ENCODE measurements around the gene RAB42. TPM values are rescaled to one million over a fixed set of nuclear protein-coding genes. Genes with fewer than 3 reads are reported as not detected.

Gene RAB42
- total RNA-seq, result 0.07 and 0.51 TPM in 2 replicates

GRCh38 chr1:28591708-28592320, at the start of gene RAB42:
Gene RAB42 (plus strand): TSS chr1:28592265. CDS start chr1:28592512, 247 bp downstream.

GRCh38 chr1:28552758-28553663, 39.1 kb upstream of the RAB42 start, which contains the start of gene TRNAU1AP:
Gene TRNAU1AP (plus strand): TSS chr1:28553085. CDS start chr1:28553111, 26 bp downstream.

GRCh38 chr1:28642847-28643635, 51.0 kb downstream of the RAB42 start, which contains the start of gene TAF12:
Gene TAF12 (minus strand): TSS chr1:28643067. CDS start chr1:28622081, 20,986 bp downstream.

Other genes with a start within 250 kb of the RAB42 start
- gene PHACTR4, start 222.5 kb upstream of the RAB42 start, total RNA-seq, result 18.1 and 18.2 TPM in 2 replicates
- 56.9 and 70.2 TPM in 2 replicates for gene RCC1, start 86.2 kb upstream of the RAB42 start, total RNA-seq
- 16.4 TPM in 2 replicates for gene TRNAU1AP, start 39.2 kb upstream of the RAB42 start, total RNA-seq
- 20.0 and 21.4 TPM in 2 replicates for gene TAF12, start 50.8 kb downstream of the RAB42 start, total RNA-seq
- gene RNU11, start 56.3 kb downstream of the RAB42 start, total RNA-seq, result not detected in 2 replicates
- gene GMEB1, start 76.5 kb downstream of the RAB42 start, total RNA-seq, result 6.4 and 9.5 TPM in 2 replicates
- 41.4 and 60.4 TPM in 2 replicates for gene YTHDF2, start 144.7 kb downstream of the RAB42 start, total RNA-seq
- not detected in 2 replicates for gene OPRD1, start 219.9 kb downstream of the RAB42 start, total RNA-seq

Measured in airway epithelial cell (primary cell).